Spleen (tissue), 11 donors: ENCODE measurements around the gene DHRS2. TPM values are rescaled to one million over a fixed set of nuclear protein-coding genes. Genes with fewer than 3 reads are reported as not detected.

Experiments used
- DNase-seq: peaks from one replicate; pipeline ENCODE4 v3.0.0-alpha.2; 2020
- H3K27ac ChIP-seq, 8 donors: fragments of 200-600 bp; sonication (generic) in 7 of 8; 1 replicate in 4 of 8; 2 replicates in 4 of 8; pipeline versions ENCODE4 v1.5.0 to v1.8.0; 2016 to 2021; ENCODE audit warnings: inconsistent platforms in 4 of 8, mild to moderate bottlenecking in 4 of 8, moderate library complexity in 1 of 8
- H3K27me3 ChIP-seq, 7 donors: fragments of 200-600 bp; sonication (generic) in 6 of 7; replicated peaks in 1 of 7; 1 replicate in 4 of 7; 2 replicates in 3 of 7; pipeline versions ENCODE4 v1.5.0 to v1.8.0; 2016 to 2021; ENCODE audit warnings: inconsistent platforms in 3 of 7, mild to moderate bottlenecking in 1 of 7
- H3K36me3 ChIP-seq, 6 donors: fragments of 200-600 bp; sonication (generic) in 5 of 6; 1 replicate in 4 of 6; 2 replicates in 2 of 6; pipeline versions ENCODE4 v1.5.0 to v1.8.0; 2016 to 2021; ENCODE audit warnings: inconsistent platforms in 2 of 6
- H3K4me1 ChIP-seq, 6 donors: fragments of 200-600 bp; sonication (generic) in 5 of 6; 1 replicate in 3 of 6; 2 replicates in 3 of 6; pipeline versions ENCODE4 v1.5.0 to v1.8.0; 2016 to 2021; ENCODE audit warnings: inconsistent platforms in 3 of 6
- H3K4me3 ChIP-seq, 8 donors: fragments of 200-600 bp; sonication (generic) in 7 of 8; 1 replicate in 4 of 8; 2 replicates in 4 of 8; pipeline versions ENCODE4 v1.5.0 to v1.8.0; 2016 to 2021; ENCODE audit warnings: inconsistent platforms in 4 of 8, mild to moderate bottlenecking in 4 of 8, moderate library complexity in 2 of 8
- H3K9me3 ChIP-seq, 8 donors: fragments of 200-600 bp; sonication (generic) in 7 of 8; 1 replicate in 4 of 8; 2 replicates in 4 of 8; pipeline versions ENCODE4 v1.5.0 to v1.8.0; 2016 to 2021; ENCODE audit warnings: inconsistent platforms in 4 of 8
- CTCF ChIP-seq, 11 experiments: fragments of 200-600 bp in 7 of 11; fragments of 450-650 bp in 4 of 11; sonication (generic) in 4 of 11; IDR thresholded peaks in 8 of 11; conservative IDR thresholded peaks in 3 of 11; 1 replicate in 7 of 11; 2 replicates in 4 of 11; pipeline versions ENCODE4 v1.4.0 to v1.8.0; 2016 to 2021; ENCODE audit warnings: antibody characterized with exemption in 11 of 11, inconsistent platforms in 4 of 11, mild to moderate bottlenecking in 1 of 11
- POLR2A ChIP-seq, 3 donors: fragments of 450-650 bp; IDR thresholded peaks; one replicate each; pipeline ENCODE4 v1.5.1; 2017; ENCODE audit warnings: antibody characterized with exemption in 3 of 3, mild to moderate bottlenecking in 1 of 3
- POLR2AphosphoS5 ChIP-seq, 3 donors: sonication (generic); formaldehyde crosslinking; IDR thresholded peaks; one replicate each; pipeline ENCODE4 v1.5.1; 2017; ENCODE audit warnings: antibody characterized with exemption in 3 of 3
- WGBS, 5 donors: extraction: QIAGEN DNeasy Blood & Tissue Kit in 3 of 5; methylation state at CpG; one replicate each; pipeline versions ENCODE4 v1.1.5 to v1.1.7; 2013 to 2018; 5-methylcytosine and 5-hydroxymethylcytosine counted together
- intact Hi-C: fragments of 100-400 bp; cut with DNase I; formaldehyde crosslinking; loops from one replicate; pipeline ENCODE4 v1.15.0; 2023; ENCODE audit warnings: low total_unique reads
- polyA plus RNA-seq, 3 donors: library from polyadenylated mRNA; stranded (reverse); fragments of 200-250 nt; gene quantifications; one replicate each; pipeline ENCODE4 v1.2.1, GENCODE V29; 2013
- total RNA-seq, 7 donors: library from RNA; depleted of rRNA in 3 of 7; stranded (reverse); fragments of >200 nt in 3 of 7; fragmentation: NEBNext Ultra II Directional in 4 of 7; extraction: Animal tissue kit (Norgen Biotek cat#: 25700) in 4 of 7; gene quantifications; one replicate each; pipeline versions ENCODE4 v1.1.0 to v1.2.1, GENCODE V29; 2016 to 2021
- donor health status: healthy with polysubstance abuse.
- donor health status: DM: no; HTN: no; CAD: no; lungs with moderate emphysema.
- donor health status: DM: no; HTN: no; CAD: no.
- donor health status: Bipolar disorder and iron deficiency.
- donor health status: healthy.
- donor health status: DM: no; HTN: no; CAD: no.
- donor health status: DM: yes; HTN: yes; CAD: no.

DHRS2 gene
- total and polyA plus RNA-seq, 10 donors: 3.3 to 30.6 (median 14.1) TPM

GRCh38 chr14:23638414-23639047 is 2.4 kb downstream of the DHRS2 start:
- Histone ChIP-seq H3K36me3 (no peaks in the 10 kb centered on the region), H3K4me1 (peaks cover 14 to 37% (median 27%) of the 10 kb centered on the region in 6 donors), H3K9me3 (peaks cover 0 to 12% (median 4%) of the 10 kb centered on the region in 8 donors), H3K27me3 (no peaks in the 10 kb centered on the region), H3K4me3 (no peak overlapping the region), H3K27ac (peak overlapping the region in 5 of 8 donors; percentile 78 to 89 (median 83))
- intact Hi-C loops: no loop called here
- no peak for TF ChIP-seq POLR2A (IDR thresholded peaks at IDR 0.05)
- TF ChIP-seq POLR2AphosphoS5 (IDR thresholded peaks at IDR 0.05): no peak
- TF ChIP-seq CTCF (IDR thresholded peaks at IDR 0.05 in 8 of 11, conservative IDR thresholded peaks at IDR 0.05 in 3 of 11): no peak
- no peak for DNase-seq
- 70 to 93% (median 79%) methylated on average over 8 of the region's 8 CpGs for WGBS, 5 donors

GRCh38 chr14:23639048-23639890 is 3.1 kb downstream of the DHRS2 start:
- Histone ChIP-seq H3K36me3 (no peaks in the 10 kb centered on the region), H3K9me3 (peaks cover 0 to 12% (median 4%) of the 10 kb centered on the region in 8 donors), H3K27ac (peak overlapping the region; percentile 50 to 89 (median 80)), H3K4me3 (no peak overlapping the region), H3K27me3 (no peaks in the 10 kb centered on the region), H3K4me1 (peaks cover 14 to 40% (median 26%) of the 10 kb centered on the region in 6 donors)
- intact Hi-C loops: no loop called here
- no peak for DNase-seq
- WGBS, 5 donors: 69 to 84% (median 76%) methylated on average over 18 to 21 of the region's 21 CpGs
- TF ChIP-seq CTCF (IDR thresholded peaks at IDR 0.05 in 8 of 11, conservative IDR thresholded peaks at IDR 0.05 in 3 of 11) (no peak), POLR2A (IDR thresholded peaks at IDR 0.05) (no peak), POLR2AphosphoS5 (IDR thresholded peaks at IDR 0.05) (peak in 2 of 3 donors; percentile 34 to 40)

GRCh38 chr14:23639891-23640523 is 3.8 kb downstream of the DHRS2 start:
- H3K4me1 ChIP-seq: peaks cover 14 to 45% (median 26%) of the 10 kb centered on the region in 6 donors
- H3K27ac ChIP-seq: peak overlapping the region; percentile 50 to 89 (median 80)
- no peak overlapping the region for H3K4me3 ChIP-seq
- 75 to 83% (median 80%) methylated on average over 7 to 8 of the region's 8 CpGs for WGBS, 5 donors
- intact Hi-C loops: no loop called here
- no peaks in the 10 kb centered on the region for H3K36me3 ChIP-seq
- H3K27me3 ChIP-seq: no peaks in the 10 kb centered on the region
- peaks cover 0 to 12% (median 4%) of the 10 kb centered on the region in 8 donors for H3K9me3 ChIP-seq
- DNase-seq: no peak
- TF ChIP-seq POLR2A (IDR thresholded peaks at IDR 0.05) (no peak), CTCF (IDR thresholded peaks at IDR 0.05 in 8 of 11, conservative IDR thresholded peaks at IDR 0.05 in 3 of 11) (no peak)
